HG02759 (cell line): ENCODE data around the gene SREBF2.

Experiments
- ATAC-seq: cut with Tn5 transposase; IDR thresholded peaks from one replicate; pipeline ENCODE4 v1.9.1; 2021; ENCODE audit warnings: mild to moderate bottlenecking, moderate library complexity; ENCODE audit not compliant: unreplicated experiment

Gene SREBF2

GRCh38 chr22:41906822-41907221 lies 73.9 kb downstream of the SREBF2 start:
- no peak for ATAC-seq

GRCh38 chr22:41907436-41908401 lies 74.8 kb downstream of the SREBF2 start:
- no peak for ATAC-seq

GRCh38 chr22:41908411-41909309 lies 75.8 kb downstream of the SREBF2 start:
- no peak for ATAC-seq

GRCh38 chr22:41909310-41910049 lies 76.6 kb downstream of the SREBF2 start:
- ATAC-seq: no peak

GRCh38 chr22:41910050-41911000 lies 77.4 kb downstream of the SREBF2 start:
- ATAC-seq: no peak

- no peak for ATAC-seq
Measured at GRCh38 chr22:41911001-41911611, 78.2 kb downstream of the SREBF2 start.

- ATAC-seq: no peak
Measured at GRCh38 chr22:41912338-41913039, 79.6 kb downstream of the SREBF2 start.

- ATAC-seq: no peak
Measured at GRCh38 chr22:41913040-41913719, 80.3 kb downstream of the SREBF2 start.

- no peak for ATAC-seq
Measured at GRCh38 chr22:41913842-41914534, 81.1 kb downstream of the SREBF2 start.

GRCh38 chr22:41914611-41915034 lies 81.7 kb downstream of the SREBF2 start:
- ATAC-seq: no peak

- no peak for ATAC-seq
Measured at GRCh38 chr22:41915035-41915785, 82.3 kb downstream of the SREBF2 start, which contains the start of gene SHISA8. Gene SHISA8 (minus strand): TSS chr22:41915074. CDS start chr22:41914667, 407 bp downstream.

- ATAC-seq: no peak
Measured at GRCh38 chr22:41915786-41916493, 83.0 kb downstream of the SREBF2 start.

- no peak for ATAC-seq
Measured at GRCh38 chr22:41916745-41917358, 83.9 kb downstream of the SREBF2 start.

- no peak for ATAC-seq
Measured at GRCh38 chr22:41917375-41917902, 84.5 kb downstream of the SREBF2 start.
